ENCODE results near the gene RFX7. TPM values are rescaled to one million over a fixed set of nuclear protein-coding genes. Genes with fewer than 3 reads are reported as not detected.

RFX7 gene
- total RNA-seq, 1 donor from 2014 or later = 7.0 TPM

GRCh38 chr15:56128081-56128480 is 115.6 kb downstream of the RFX7 start:
- DNase-seq (ENCODE audit: low spot score) = no peak

GRCh38 chr15:56126409-56126808 is 117.3 kb downstream of the RFX7 start:
- no peak for DNase-seq (ENCODE audit: low spot score)

GRCh38 chr15:56124391-56124790 is 119.3 kb downstream of the RFX7 start:
- no peak for DNase-seq (ENCODE audit: low spot score)

GRCh38 chr15:56105855-56106254 is 137.8 kb downstream of the RFX7 start:
- no peak for DNase-seq (ENCODE audit: low spot score)

DNA sequence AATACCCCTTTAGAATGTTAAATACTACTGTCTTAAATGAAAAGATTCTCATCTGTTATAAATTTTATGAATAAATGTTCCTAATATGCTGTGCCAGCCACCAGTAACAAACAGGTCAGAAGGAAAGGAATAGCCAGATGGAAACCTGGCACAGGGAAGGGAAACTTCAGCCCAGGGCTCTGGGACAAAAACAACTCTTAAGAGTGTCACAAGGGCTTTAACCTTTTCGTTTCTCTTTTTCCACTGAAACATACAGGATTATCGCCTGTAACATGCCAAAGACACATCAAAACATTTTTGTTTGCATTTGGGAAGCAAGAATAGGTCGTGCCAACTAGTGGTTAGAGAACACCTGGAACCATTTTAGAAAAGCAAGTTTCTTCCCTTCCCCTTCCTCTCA is 141.2 kb downstream of the RFX7 start:
- DNase-seq (ENCODE audit: low spot score) = no peak

DNA sequence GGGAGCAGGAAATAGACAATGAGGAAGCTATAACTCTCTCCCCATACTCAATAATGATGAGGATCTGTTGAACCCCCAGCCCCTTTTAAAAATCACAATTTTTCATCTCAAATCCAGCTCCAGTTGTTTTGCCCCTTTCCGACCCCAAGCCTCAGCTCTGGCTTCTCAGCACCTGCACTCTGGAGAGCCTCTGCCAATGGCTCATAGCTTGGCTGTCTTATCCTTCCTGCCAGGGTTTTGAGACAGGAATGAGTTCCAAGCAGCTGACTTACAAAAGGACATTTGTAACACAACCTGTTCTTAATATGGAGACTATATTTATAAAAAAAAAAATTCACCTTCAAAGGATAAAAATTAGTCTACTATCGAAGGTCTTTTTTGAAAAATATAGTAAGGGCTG is 144.4 kb downstream of the RFX7 start:
- no peak for DNase-seq (ENCODE audit: low spot score)

DNA sequence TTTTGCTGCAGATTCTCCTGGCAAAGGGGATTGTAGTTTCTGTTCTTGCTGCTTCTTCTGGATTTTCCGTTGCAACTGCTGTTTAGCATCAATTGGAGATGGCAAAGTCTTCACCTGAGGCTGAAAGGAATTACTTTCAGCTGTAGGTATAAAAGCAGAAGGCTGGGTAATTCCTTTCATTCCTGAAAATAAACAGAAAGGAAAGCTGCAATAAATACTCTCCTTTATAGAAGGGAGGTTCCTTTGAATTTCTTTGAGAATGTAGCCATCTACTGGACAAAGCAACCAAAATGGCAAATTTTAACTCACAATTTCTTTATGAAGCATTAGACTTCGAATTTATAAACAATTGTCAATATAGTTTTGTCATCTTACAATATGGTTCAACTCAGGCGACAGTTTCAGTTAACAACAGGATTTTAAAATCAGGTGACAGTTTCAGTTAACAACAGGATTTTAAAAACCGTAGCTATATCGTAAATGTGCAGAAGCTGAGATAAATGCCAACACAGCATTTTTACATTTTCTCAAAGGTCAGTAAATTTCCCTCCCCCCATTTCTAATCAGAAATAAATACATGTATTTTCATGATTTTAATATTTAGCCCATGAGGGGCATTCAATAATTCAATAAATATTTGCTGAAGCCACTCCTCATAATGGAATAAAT is 145.3 kb downstream of the RFX7 start:
- no peak for DNase-seq (ENCODE audit: low spot score)

GRCh38 chr15:56095406-56095805 is 148.3 kb downstream of the RFX7 start:
- no peak for DNase-seq (ENCODE audit: low spot score)

GRCh38 chr15:56094171-56094570 is 149.5 kb downstream of the RFX7 start:
- DNase-seq (ENCODE audit: low spot score) = no peak

DNA sequence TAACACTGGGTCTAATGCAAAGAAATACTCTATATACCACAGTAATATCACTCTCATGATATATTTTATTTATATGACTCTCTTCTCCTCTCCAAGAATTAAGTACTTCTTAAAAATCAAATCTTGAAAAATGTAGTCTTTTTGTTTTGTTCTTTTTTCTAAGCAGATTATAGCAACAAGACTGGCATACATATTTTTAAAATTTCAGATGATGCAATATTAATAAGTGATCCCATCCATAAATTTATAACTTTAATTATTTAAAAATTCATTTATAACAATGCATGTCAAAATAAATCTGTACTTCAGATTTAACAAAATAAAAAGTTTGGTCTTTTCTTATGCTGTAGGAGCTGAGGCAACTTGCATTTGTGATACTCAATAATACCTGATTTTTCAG is 155.3 kb downstream of the RFX7 start:
- DNase-seq (ENCODE audit: low spot score) = no peak

DNA sequence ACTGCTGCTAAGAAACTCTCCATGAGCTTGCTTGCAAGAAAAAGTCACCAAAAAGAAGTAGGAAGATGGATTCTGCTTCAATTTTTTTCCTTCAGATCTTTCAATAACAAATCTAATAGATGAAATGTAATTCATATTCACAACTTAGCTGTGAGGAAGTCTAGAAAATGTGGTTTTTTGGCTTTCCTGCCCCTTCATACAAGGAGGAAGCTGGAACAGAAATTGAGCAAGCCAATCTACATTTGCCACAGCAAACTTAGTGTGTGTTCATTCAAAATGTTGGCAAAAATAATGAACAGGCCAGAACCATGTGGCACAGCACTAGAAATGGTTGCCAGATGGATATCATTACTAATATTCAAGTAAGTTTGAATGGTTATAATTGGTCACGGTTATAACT is 157.1 kb downstream of the RFX7 start:
- DNase-seq (ENCODE audit: low spot score) = no peak

DNA sequence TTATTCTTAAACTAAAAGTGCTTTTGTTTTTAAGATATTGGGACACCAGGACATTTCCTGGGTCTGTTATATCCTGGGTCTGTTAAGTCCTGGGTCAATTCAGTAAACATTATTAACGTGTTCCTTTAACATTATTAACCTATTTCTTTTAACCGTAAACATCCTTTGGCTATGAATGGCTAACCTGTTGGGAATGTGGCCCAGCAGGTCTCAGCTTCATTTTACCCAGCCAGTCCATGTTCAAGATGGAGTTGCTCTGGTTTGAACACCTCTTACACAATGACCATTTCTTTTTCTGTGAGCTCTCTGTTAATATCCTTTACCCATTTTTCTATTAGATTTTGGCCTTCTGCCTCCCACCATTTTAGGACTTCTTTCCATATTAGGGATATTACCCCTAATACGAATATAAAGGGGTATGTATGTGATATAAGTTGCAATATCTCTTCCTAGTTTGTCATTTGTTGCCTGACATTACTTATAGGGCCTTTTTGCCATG is 161.4 kb downstream of the RFX7 start:
- no peak for DNase-seq (ENCODE audit: low spot score)

DNA sequence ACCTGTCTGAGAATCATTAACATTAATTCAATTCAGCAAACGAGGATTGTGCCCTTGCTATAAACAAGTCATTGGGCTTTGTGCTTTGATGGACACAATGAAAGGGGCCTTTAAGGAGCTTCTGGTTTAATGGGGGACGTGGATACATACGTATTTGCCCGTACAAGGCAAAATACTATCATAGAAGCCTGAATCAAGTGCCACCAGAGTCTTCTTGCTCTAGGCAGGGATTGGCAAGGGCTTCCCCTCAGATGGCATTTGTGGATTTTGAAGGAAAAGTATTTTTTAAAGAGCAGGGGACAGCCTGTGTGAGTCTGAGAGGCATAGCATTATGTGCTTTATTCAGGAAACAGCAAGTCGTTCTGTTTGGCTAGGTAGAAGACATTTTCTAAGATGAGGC is 166.6 kb downstream of the RFX7 start:
- DNase-seq (ENCODE audit: low spot score) = no peak

DNA sequence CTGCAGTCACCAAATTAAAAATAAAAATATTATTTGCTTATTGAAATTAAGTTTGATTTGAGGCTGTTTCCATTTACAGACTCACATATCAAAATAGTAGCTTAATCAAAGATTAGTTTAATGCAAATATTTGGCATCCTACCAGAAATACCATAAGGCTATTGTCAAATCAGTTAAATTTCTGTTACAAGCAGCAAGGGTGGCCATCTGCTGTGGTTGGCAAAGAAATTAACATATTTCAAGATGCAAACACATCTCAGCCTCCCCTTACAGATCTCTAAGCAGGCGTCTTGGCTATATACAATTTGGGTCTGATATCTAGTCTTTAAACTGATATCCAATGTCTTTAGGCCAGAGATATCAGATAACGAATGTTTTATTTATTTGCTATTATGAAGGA is 167.0 kb downstream of the RFX7 start:
- DNase-seq (ENCODE audit: low spot score) = no peak

DNA sequence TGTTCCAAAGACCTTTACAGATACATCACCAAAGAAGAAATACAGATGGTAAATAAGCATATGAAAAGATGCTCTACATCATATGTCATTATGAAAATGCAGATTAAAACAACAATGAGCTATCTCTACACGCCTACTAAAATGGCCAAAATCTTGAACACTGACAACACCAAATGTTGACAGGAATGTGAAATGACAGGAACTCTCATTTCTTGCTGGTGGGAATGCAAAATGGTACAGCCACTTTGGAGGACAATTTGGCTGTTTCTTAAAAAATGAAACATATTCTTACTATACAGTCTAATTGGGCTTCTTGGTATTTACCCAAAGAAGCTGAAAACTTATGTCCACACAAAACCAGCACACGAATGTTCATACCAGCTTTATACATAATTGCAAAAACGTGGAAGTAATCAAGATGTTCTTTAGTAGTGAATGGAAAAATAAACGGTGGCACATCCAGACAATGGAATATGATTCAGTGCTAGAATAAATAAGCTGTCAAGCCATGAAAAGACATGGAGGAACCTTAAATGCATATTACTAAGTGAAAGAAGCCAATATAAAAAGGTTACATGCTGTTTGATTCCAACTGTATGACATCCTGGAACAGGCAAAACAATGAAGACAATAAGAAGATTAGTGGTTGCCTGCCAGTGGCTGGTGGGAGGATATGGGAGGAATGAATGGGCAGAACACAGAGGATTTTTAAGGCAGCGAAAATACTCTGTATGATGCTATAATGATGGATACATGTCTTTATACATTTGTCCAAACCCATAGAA is 169.0 kb downstream of the RFX7 start:
- DNase-seq (ENCODE audit: low spot score) = no peak

DNA sequence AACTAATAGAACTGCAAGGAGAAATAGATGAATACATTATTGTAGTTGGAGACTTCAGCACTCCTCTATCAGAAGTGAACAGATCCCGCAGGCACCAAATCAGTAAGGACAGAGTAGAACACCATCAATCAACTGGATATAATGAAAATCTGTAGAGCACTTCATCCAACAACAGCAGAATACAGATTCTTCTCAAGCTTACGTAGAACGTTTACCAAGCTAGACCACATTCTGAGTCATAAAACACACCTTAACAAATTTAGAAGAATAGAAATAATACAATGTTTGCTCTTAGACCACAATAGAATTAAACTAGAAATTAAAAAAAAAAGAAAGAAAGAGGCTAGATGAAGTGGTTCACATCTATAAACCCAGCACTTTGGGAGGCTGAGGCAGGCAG is 179.5 kb downstream of the RFX7 start:
- no peak for DNase-seq (ENCODE audit: low spot score)

DNA sequence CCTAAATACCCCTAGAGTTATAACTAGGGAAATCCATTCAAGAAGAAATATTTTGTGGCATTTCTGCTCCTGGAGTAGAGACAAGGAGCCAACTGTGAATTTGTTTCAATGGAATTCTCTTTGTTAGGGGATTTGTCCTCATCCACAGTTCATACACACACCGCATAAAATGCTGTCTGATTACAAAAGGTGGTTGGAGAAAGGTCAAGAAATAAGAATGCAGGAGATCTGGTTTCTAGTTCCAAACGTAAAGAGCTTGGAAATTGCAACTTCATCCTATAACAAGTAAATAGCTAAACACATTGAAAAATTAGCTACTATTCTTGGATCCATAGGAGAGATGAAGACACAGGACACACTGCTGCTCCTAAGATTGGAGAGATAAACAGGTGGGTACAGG is 184.0 kb downstream of the RFX7 start:
- DNase-seq (ENCODE audit: low spot score) = no peak

- DNase-seq (ENCODE audit: low spot score) = no peak
These were observed 184.7 kb downstream of the RFX7 start for GRCh38 chr15:56058986-56059385.

DNA sequence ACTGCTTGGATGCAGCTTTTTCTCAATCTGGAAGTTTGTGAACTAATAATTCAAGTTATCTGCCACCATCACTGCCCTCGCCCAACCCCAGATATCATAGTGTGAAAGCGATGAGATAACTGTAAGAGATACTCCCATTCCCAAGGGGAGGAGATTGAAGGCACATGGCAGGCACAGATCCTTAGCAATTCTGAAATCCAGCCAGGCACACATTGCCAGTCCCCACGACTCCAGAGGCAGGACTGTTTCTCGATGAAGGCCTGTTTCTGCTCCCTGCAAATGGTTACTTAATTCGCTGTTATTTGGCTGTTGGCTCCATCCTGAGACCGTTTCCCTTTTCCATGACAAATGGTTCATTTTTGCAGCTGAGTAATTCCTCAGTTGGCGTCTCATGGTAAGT is 187.1 kb downstream of the RFX7 start:
- no peak for DNase-seq (ENCODE audit: low spot score)

- no peak for DNase-seq (ENCODE audit: low spot score)
These were observed 190.7 kb downstream of the RFX7 start for GRCh38 chr15:56053046-56053400.

DNA sequence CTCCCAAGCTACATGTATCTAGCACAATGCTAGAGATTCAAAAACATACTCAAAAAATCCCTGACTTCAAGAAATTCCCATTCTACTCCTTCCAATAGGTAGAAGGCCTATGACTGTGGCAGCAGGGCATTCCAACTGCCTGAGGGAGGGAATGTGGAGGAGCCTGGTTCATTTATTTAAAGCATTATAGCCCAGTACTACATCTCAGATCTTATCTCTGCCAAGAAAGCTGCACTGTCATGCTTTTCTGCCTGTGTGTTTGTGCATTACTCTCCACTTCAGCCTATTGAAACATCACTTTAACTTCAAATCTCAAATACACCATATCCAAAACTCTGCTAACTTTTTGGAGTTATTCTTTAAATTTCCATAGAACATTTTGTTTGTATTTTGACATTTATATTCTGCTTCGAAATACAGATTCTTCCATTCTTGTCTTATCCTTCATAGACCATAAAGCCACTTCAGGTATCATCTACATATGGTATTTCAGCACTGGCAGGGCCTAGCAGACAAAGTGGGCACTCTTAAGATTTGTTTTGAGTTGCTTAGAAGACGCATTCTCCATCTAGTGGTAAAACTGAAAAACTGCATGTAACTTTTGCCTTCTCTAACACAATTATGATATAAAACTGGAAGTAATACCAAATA is 191.2 kb downstream of the RFX7 start:
- peak; percentile 54 for DNase-seq (ENCODE audit: low spot score)

DNA sequence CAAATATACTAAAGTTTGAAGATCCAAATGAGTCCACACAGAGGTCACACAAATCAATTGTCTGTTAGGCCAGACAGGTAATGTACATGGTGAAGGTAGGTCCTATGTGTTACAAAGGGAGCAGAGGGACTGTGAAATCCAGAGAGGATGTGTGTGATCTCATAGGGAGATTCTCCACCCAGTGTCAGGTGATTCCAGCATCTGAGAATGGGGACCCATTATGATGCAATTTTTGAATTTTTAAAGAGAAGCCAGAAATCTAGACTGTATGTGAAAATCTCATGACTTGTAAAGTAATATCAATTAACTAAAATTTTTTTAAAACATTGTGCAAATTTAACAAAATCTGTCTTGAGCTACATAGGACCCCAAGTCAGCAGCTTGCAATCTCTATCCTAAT is 192.0 kb downstream of the RFX7 start:
- no peak for DNase-seq (ENCODE audit: low spot score)

DNA sequence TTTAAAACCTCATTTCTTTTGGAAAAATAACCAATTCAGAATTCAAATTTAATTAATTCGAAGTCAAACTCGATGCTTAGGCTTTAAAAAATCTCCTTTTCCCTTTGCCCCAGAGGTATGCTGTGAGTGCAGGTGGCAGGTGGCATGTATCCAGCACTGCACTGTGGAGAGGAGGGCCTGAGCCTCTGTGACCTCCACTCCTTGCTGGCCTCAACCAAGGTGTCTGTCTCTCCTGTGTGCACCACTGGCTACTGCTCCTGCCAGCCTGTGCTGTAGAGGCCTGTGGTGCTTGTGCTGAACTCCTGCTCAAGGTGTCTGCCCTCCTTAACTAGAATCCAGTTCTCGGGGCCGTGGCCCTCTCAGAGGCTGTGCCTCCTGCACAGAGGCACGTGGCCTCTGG is 194.1 kb downstream of the RFX7 start:
- no peak for DNase-seq (ENCODE audit: low spot score)

Measured in umbilical cord (tissue), 2 donors.